Activated CD4-positive, alpha-beta T cell treated with anti-CD3 and anti-CD28 coated beads for 36 hours (primary cell): ENCODE results near the gene SMIM27. TPM values are rescaled to one million over a fixed set of nuclear protein-coding genes. Genes with fewer than 3 reads are reported as not detected.

Source experiments
- ATAC-seq: fragments of 200-7000 bp; cut with Tn5 transposase; one replicate; pipeline ENCODE4 v1.10.0; 2021; ENCODE audit warnings: mild to moderate bottlenecking, moderate library complexity
- CTCF ChIA-PET: fragments of 350-600 bp; sonication (Branson Sonifier 250); formaldehyde crosslinking; loops from one replicate; lab custom pipeline; 2021; ENCODE audit warnings: antibody characterized with exemption; lab: Charles Lee
- POLR2A ChIA-PET: fragments of 350-600 bp; sonication (Branson Sonifier 250); formaldehyde crosslinking; loops from one replicate; lab custom pipeline; 2021; ENCODE audit warnings: antibody characterized with exemption, inconsistent platforms; lab: Charles Lee
- DNase-seq: peaks from one replicate; pipeline ENCODE4 v3.0.0-alpha.2; 2020
- H3K27ac Mint-ChIP-seq: one replicate; pipeline ENCODE4 v1.8.0; 2021; ENCODE audit warnings: mixed read lengths
- H3K27me3 Mint-ChIP-seq: one replicate; pipeline ENCODE4 v1.8.0; 2021; ENCODE audit warnings: mixed read lengths
- H3K36me3 Mint-ChIP-seq: one replicate; pipeline ENCODE4 v1.8.0; 2021; ENCODE audit warnings: low read depth, mixed read lengths
- H3K4me1 Mint-ChIP-seq: one replicate; pipeline ENCODE4 v1.8.0; 2021; ENCODE audit warnings: mixed read lengths
- H3K4me3 Mint-ChIP-seq: one replicate; pipeline ENCODE4 v1.8.0; 2021; ENCODE audit warnings: mild to moderate bottlenecking, moderate library complexity, mixed read lengths
- H3K9me3 Mint-ChIP-seq: one replicate; pipeline ENCODE4 v1.8.0; 2021; ENCODE audit warnings: low read depth, mixed read lengths
- intact Hi-C, 2 experiments: fragments of 100-400 bp; cut with DNase I in 1 of 2; cut with micrococcal nuclease in 1 of 2; formaldehyde crosslinking; loops; one replicate each; pipeline versions ENCODE4 v1.14.2 to v1.15.1; 2022 to 2024; cut with DNase I, micrococcal nuclease
- total RNA-seq, 2 experiments: library from RNA; stranded (reverse); gene quantifications; one replicate each; pipeline ENCODE4 v1.2.3, GENCODE V29; 2021

The SMIM27 gene
- total RNA-seq, 2 experiments from 2014 or later, result 16.1 to 19.5 TPM

- ChIA-PET POLR2A (interaction anchor here (1.0 to 1.6 kb wide), 4 partner anchors 21 to 166 kb away, joined by 3 to 9 read pairs (median 6); partner anchors contain the start of genes NDUFB6 and RIGI), CTCF (interaction anchor here (0.7 to 5.0 kb wide), 9 partner anchors 12 to 173 kb away, joined by 3 to 25 read pairs (median 4); partner anchors contain the start of genes ACO1, NDUFB6 and RIGI)
- intact Hi-C loops, result loop anchor here (1.0 to 10.0 kb wide), 13 partner anchors 21 to 1623 kb away; partner anchors contain the start of genes APTX (in 2 of the 2), B4GALT1 (in 2 of the 2), ACO1 (in 1 of the 2) and BAG1 (in 1 of the 2)
- Mint-ChIP-seq H3K4me1 (peaks cover 48% of the 10 kb centered on the region), H3K36me3 (peaks cover 34% of the 10 kb centered on the region), H3K9me3 (no peaks in the 10 kb centered on the region), H3K4me3 (peak overlapping the region; percentile 96), H3K27ac (peak overlapping the region; percentile 99), H3K27me3 (no peaks in the 10 kb centered on the region)
- peak; percentile 31 for ATAC-seq
- DNase-seq, result peak; percentile 73
Measured at GRCh38 chr9:32551276-32552051, 663 bp upstream of the SMIM27 start.

GRCh38 chr9:32554107-32554506, 2.0 kb downstream of the SMIM27 start:
- Mint-ChIP-seq H3K9me3 (no peaks in the 10 kb centered on the region), H3K36me3 (peaks cover 28% of the 10 kb centered on the region), H3K4me1 (peaks cover 41% of the 10 kb centered on the region), H3K27ac (peak overlapping the region; percentile 42), H3K27me3 (no peaks in the 10 kb centered on the region), H3K4me3 (no peak overlapping the region)
- POLR2A ChIA-PET, result no interaction called here
- DNase-seq (no peak), ATAC-seq (no peak)
- CTCF ChIA-PET, result interaction anchor here (1.2 to 3.1 kb wide), 3 partner anchors 9 to 26 kb away, joined by 5 to 17 read pairs (median 5); partner anchors contain the start of gene NDUFB6
- intact Hi-C loops, result loop anchor here (5.0 to 10.0 kb wide), 3 partner anchors 523 to 1621 kb away; partner anchors contain the start of genes B4GALT1 (in 1 of the 2), SMU1 (in 1 of the 2) and UBAP1 (in 1 of the 2)

GRCh38 chr9:32554591-32554990, 2.5 kb downstream of the SMIM27 start:
- Mint-ChIP-seq H3K4me3 (no peak overlapping the region), H3K4me1 (peaks cover 41% of the 10 kb centered on the region), H3K9me3 (no peaks in the 10 kb centered on the region), H3K27ac (peak overlapping the region; percentile 42), H3K27me3 (no peaks in the 10 kb centered on the region), H3K36me3 (peaks cover 25% of the 10 kb centered on the region)
- DNase-seq, result no peak
- ChIA-PET CTCF (interaction anchor here (1.2 to 3.1 kb wide), 3 partner anchors 9 to 26 kb away, joined by 5 to 17 read pairs (median 5); partner anchors contain the start of gene NDUFB6), POLR2A (no interaction called here)
- intact Hi-C loops, result loop anchor here (5.0 to 10.0 kb wide), 3 partner anchors 523 to 1620 kb away; partner anchors contain the start of genes B4GALT1 (in 1 of the 2), SMU1 (in 1 of the 2) and UBAP1 (in 1 of the 2)
- ATAC-seq, result no peak

GRCh38 chr9:32558408-32558934, 6.3 kb downstream of the SMIM27 start:
- Mint-ChIP-seq H3K36me3 (peaks cover 17% of the 10 kb centered on the region), H3K27me3 (no peaks in the 10 kb centered on the region), H3K27ac (no peak overlapping the region), H3K4me1 (peaks cover 37% of the 10 kb centered on the region), H3K4me3 (no peak overlapping the region), H3K9me3 (no peaks in the 10 kb centered on the region)
- POLR2A ChIA-PET, result interaction anchor here (0.9 kb wide), 1 partner anchor 8 kb away, joined by 4 read pairs; no protein-coding TSS in a partner anchor
- CTCF ChIA-PET, result interaction anchor here (1.1 to 2.9 kb wide), 3 partner anchors 14 to 182 kb away, joined by 3 to 18 read pairs (median 10); partner anchors contain the start of gene NDUFB6
- no peak for ATAC-seq
- DNase-seq, result no peak
- intact Hi-C loops, result loop anchor here (10.0 kb wide), 2 partner anchors 606 to 1616 kb away; partner anchors contain the start of genes B4GALT1 (in 1 of the 2) and UBAP1 (in 1 of the 2)

- ATAC-seq (no peak), DNase-seq (no peak)
- ChIA-PET CTCF (interaction anchor here (4.3 kb wide), 1 partner anchor 187 kb away, joined by 28 read pairs; no protein-coding TSS in a partner anchor), POLR2A (interaction anchor here (1.0 kb wide), 1 partner anchor 8 kb away, joined by 4 read pairs; no protein-coding TSS in a partner anchor)
- Mint-ChIP-seq H3K27me3 (no peaks in the 10 kb centered on the region), H3K27ac (no peak overlapping the region), H3K36me3 (peaks cover 20% of the 10 kb centered on the region), H3K4me1 (peaks cover 19% of the 10 kb centered on the region), H3K4me3 (no peak overlapping the region), H3K9me3 (no peaks in the 10 kb centered on the region)
- intact Hi-C loops, result no loop called here
Measured at GRCh38 chr9:32565967-32566366, 13.8 kb downstream of the SMIM27 start.

- Mint-ChIP-seq H3K36me3 (peaks cover 17% of the 10 kb centered on the region), H3K27me3 (no peaks in the 10 kb centered on the region), H3K27ac (no peak overlapping the region), H3K4me1 (peaks cover 20% of the 10 kb centered on the region), H3K4me3 (no peak overlapping the region), H3K9me3 (no peaks in the 10 kb centered on the region)
- DNase-seq (no peak), ATAC-seq (no peak)
- intact Hi-C loops, result no loop called here
- ChIA-PET CTCF (interaction anchor here (0.6 to 4.3 kb wide), 3 partner anchors 10 to 187 kb away, joined by 3 to 28 read pairs (median 3); no protein-coding TSS in a partner anchor), POLR2A (interaction anchor here (1.0 kb wide), 1 partner anchor 9 kb away, joined by 4 read pairs; no protein-coding TSS in a partner anchor)
Measured at GRCh38 chr9:32566770-32567169, 14.6 kb downstream of the SMIM27 start.

GRCh38 chr9:32570262-32570661, 18.1 kb downstream of the SMIM27 start:
- H3K4me1 Mint-ChIP-seq, result peaks cover 28% of the 10 kb centered on the region
- no peak for DNase-seq
- POLR2A ChIA-PET, result no interaction called here
- H3K36me3 Mint-ChIP-seq, result peaks cover 12% of the 10 kb centered on the region
- intact Hi-C loops, result no loop called here
- H3K4me3 Mint-ChIP-seq, result no peak overlapping the region
- H3K27ac Mint-ChIP-seq, result no peak overlapping the region
- no peaks in the 10 kb centered on the region for H3K9me3 Mint-ChIP-seq
- CTCF ChIA-PET, result no interaction called here
- H3K27me3 Mint-ChIP-seq, result no peaks in the 10 kb centered on the region
- no peak for ATAC-seq

- Mint-ChIP-seq H3K4me3 (peak overlapping the region; percentile 98), H3K4me1 (peaks cover 25% of the 10 kb centered on the region), H3K36me3 (peaks cover 5% of the 10 kb centered on the region), H3K9me3 (no peaks in the 10 kb centered on the region), H3K27ac (peak overlapping the region; percentile 98), H3K27me3 (no peaks in the 10 kb centered on the region)
- DNase-seq (peak; percentile 85), ATAC-seq (peak; percentile 92)
- intact Hi-C loops, result loop anchor here (1.0 kb wide), 4 partner anchors 20 to 193 kb away; partner anchors contain the start of genes ACO1 (in 1 of the 2), RIGI (in 1 of the 2), SMIM27 (in 1 of the 2) and TOPORS (in 1 of the 2)
- ChIA-PET POLR2A (interaction anchor here (0.6 to 2.0 kb wide), 6 partner anchors 19 to 586 kb away, joined by 3 to 11 read pairs (median 5); partner anchors contain the start of gene SMIM27), CTCF (interaction anchor here (0.6 to 15.7 kb wide), 20 partner anchors 9 to 414 kb away, joined by 3 to 530 read pairs (median 6); partner anchors contain the start of genes ACO1, RIGI and TOPORS)
Measured at GRCh38 chr9:32571969-32572899, 20.1 kb downstream of the SMIM27 start.

- ChIA-PET CTCF (interaction anchor here (0.7 to 15.7 kb wide), 20 partner anchors 9 to 653 kb away, joined by 3 to 530 read pairs (median 6); partner anchors contain the start of genes ACO1, RIGI and TOPORS), POLR2A (interaction anchor here (1.1 to 2.0 kb wide), 4 partner anchors 20 to 586 kb away, joined by 3 to 7 read pairs (median 4); partner anchors contain the start of gene SMIM27)
- intact Hi-C loops, result loop anchor here (1.0 kb wide), 5 partner anchors 21 to 428 kb away; partner anchors contain the start of genes ACO1 (in 2 of the 2), APTX (in 2 of the 2), RIGI (in 2 of the 2) and SMIM27 (in 2 of the 2)
- Mint-ChIP-seq H3K9me3 (no peaks in the 10 kb centered on the region), H3K36me3 (peaks cover 5% of the 10 kb centered on the region), H3K27me3 (no peaks in the 10 kb centered on the region), H3K4me3 (peak within 1 kb of the TSS; percentile 98), H3K27ac (peak within 1 kb of the TSS; percentile 98), H3K4me1 (peaks cover 25% of the 10 kb centered on the region)
- ATAC-seq, result peak; percentile 80
- peak; percentile 98 for DNase-seq
Measured at GRCh38 chr9:32572900-32573523, 20.9 kb downstream of the SMIM27 start, which contains the start of gene NDUFB6. NDUFB6 (minus strand) TSS chr9:32573159; CDS start chr9:32573060, 99 bp downstream.
